Measurements from ENCODE around the gene SHMT2. TPM values are rescaled to one million over a fixed set of nuclear protein-coding genes. Genes with fewer than 3 reads are reported as not detected.

SHMT2 gene
- total and polyA plus RNA-seq, 2 of the 13 experiments (the other 11 are each of a cell fraction or from before 2014, with no cell fraction given) = 181 to 393 TPM

GRCh38 chr12:57240066-57240921, 10.8 kb downstream of the SHMT2 start (continued):
- no peak for TF ChIP-seq KDM3A (CRISPR knock-in tag; IDR thresholded peaks at IDR 0.05; ENCODE audit: low read depth)
- no peak for TF ChIP-seq ZNF569 (CRISPR knock-in tag; IDR thresholded peaks at IDR 0.05; ENCODE audit: borderline replicate concordance)
- TF ChIP-seq TIGD3 (CRISPR knock-in tag; IDR thresholded peaks at IDR 0.05; ENCODE audit: borderline replicate concordance) = no peak
- peak; percentile 64 for TF ChIP-seq ZBTB14 (CRISPR knock-in tag; IDR thresholded peaks at IDR 0.05)
- TF ChIP-seq ZSCAN20 (CRISPR knock-in tag; IDR thresholded peaks at IDR 0.05; ENCODE audit: borderline replicate concordance) = no peak
- no peak for TF ChIP-seq DDIT3 (CRISPR knock-in tag; IDR thresholded peaks at IDR 0.05)
- no peak for TF ChIP-seq ZC3H4 (CRISPR knock-in tag; IDR thresholded peaks at IDR 0.05; ENCODE audit: borderline replicate concordance)
- no peak for TF ChIP-seq PHF5A (CRISPR knock-in tag; IDR thresholded peaks at IDR 0.05; ENCODE audit: low read depth, unreplicated experiment)
- no peak for TF ChIP-seq MEIS2 (CRISPR knock-in tag; IDR thresholded peaks at IDR 0.05)
- TF ChIP-seq NCOA2 (CRISPR knock-in tag; IDR thresholded peaks at IDR 0.05) = no peak
- no peak for TF ChIP-seq ZBTB38 (CRISPR knock-in tag; IDR thresholded peaks at IDR 0.05)
- TF ChIP-seq ZNF761 (CRISPR knock-in tag; conservative IDR thresholded peaks at IDR 0.05) = no peak
- TF ChIP-seq MNT (IDR thresholded peaks at IDR 0.05) = peak; percentile 55; the same call in 1 of the 2 replicates
- no peak for TF ChIP-seq ZBTB8A (CRISPR knock-in tag; IDR thresholded peaks at IDR 0.05; ENCODE audit: borderline replicate concordance, low read depth)
- no peak for TF ChIP-seq ZSCAN12 (CRISPR knock-in tag; IDR thresholded peaks at IDR 0.05)
- TF ChIP-seq RBM39 (IDR thresholded peaks at IDR 0.05; ENCODE audit: low read depth, low read length, poor library complexity, severe bottlenecking) = peak; percentile 93
- TF ChIP-seq ASH2L (IDR thresholded peaks at IDR 0.05; ENCODE audit: insufficient read length, low read depth, low read length) = no peak
- no peak for TF ChIP-seq ARNT2 (CRISPR knock-in tag; IDR thresholded peaks at IDR 0.05; ENCODE audit: low read depth)
- peak; percentile 9; the same call in 1 of the 2 replicates for TF ChIP-seq CEBPB (IDR thresholded peaks at IDR 0.05; ENCODE audit: borderline replicate concordance, low read depth, low read length)
- peak; percentile 76; the same call in 1 of the 2 replicates for TF ChIP-seq FOXC1 (CRISPR knock-in tag; IDR thresholded peaks at IDR 0.05; ENCODE audit: borderline replicate concordance)
- TF ChIP-seq ZNF546 (CRISPR knock-in tag; conservative IDR thresholded peaks at IDR 0.05) = no peak
- TF ChIP-seq GABPB1 (CRISPR knock-in tag; IDR thresholded peaks at IDR 0.05) = peak; percentile 50; the same call in 1 of the 2 replicates
- no peak for TF ChIP-seq MEIS1 (CRISPR knock-in tag; IDR thresholded peaks at IDR 0.05; ENCODE audit: borderline replicate concordance)

All from HepG2 (cell line).